ENCODE measurements around the gene RNASE7.

DNA sequence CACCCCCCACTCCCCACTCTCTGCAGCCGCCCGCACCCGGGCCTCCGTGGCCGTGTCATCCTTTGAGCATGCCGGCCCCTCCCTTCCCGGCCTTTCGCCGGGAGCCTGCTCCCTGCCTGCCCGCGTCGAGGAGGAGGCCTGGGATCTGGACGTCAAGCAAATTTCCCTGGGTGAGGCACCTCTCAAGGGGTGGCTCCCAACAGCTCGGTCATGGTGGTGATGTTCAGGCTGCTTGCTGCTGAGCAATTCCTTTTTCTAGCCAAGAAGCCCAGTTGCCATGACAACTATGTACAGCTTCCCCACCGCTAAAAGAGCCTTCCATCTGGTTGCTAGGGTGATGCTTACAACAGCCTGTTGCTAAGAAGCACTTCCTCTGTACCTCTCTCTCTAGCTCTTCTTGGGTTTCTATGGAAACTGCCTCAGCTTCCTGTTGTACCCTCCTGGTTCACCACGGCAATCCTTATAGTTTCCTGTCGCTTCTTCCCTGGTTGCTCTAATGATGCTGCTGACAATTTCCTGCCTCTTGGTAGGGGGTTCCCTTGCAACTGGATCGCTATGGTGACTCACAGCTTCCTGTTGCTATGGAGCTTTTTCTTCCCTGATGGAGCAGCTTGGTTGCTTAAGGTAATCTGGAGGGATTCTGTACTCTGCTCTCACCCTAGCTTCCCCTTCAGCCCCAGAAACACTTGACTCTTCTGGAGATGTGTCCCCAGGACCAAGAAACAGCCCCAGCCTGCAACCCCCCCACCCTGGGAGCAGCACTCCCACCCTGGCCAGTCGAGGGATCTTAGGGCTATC, 45.3 kb downstream of the RNASE7 start:
- TF ChIP-seq CTCF (IDR thresholded peaks at IDR 0.05), result no peak
- TF ChIP-seq POLR2A (IDR thresholded peaks at IDR 0.05), result no peak

All from body of pancreas (tissue), 4 donors.